CD14-positive monocyte (primary cell): Measurements from ENCODE around the gene WBP2NL. TPM values are rescaled to one million over a fixed set of nuclear protein-coding genes. Genes with fewer than 3 reads are reported as not detected.

Source experiments
- DNase-seq, 3 donors: peaks; one replicate each; pipeline ENCODE4 v3.0.0-alpha.2; 2011 to 2022
- H2AFZ ChIP-seq: 2 replicates; pipeline ENCODE4 v1.6.0; 2012; ENCODE audit warnings: mild to moderate bottlenecking, low read depth, low read length, inconsistent platforms; ENCODE audit not compliant: insufficient read depth, poor library complexity, severe bottlenecking
- H3K27ac ChIP-seq, 2 donors: 1 replicate in 1 of 2; 2 replicates in 1 of 2; pipeline ENCODE4 v1.5.1; 2012 to 2013; ENCODE audit warnings: low read length in 2 of 2, control low read depth in 1 of 2, inconsistent platforms in 1 of 2, low read depth in 1 of 2, mild to moderate bottlenecking in 1 of 2
- H3K27me3 ChIP-seq, 2 donors: one replicate each; pipeline versions ENCODE4 v1.6.0 to v1.6.1; 2011 to 2013; ENCODE audit warnings: low read length in 2 of 2; ENCODE audit not compliant: control insufficient read depth in 2 of 2, insufficient read depth in 2 of 2
- H3K36me3 ChIP-seq, 2 donors: replicated peaks in 1 of 2; 1 replicate in 1 of 2; 2 replicates in 1 of 2; pipeline versions ENCODE4 v1.5.1 to v1.6.1; 2012 to 2013; ENCODE audit warnings: low read length in 2 of 2, control low read depth in 1 of 2, inconsistent platforms in 1 of 2, mild to moderate bottlenecking in 1 of 2; ENCODE audit not compliant: insufficient read depth in 2 of 2, control insufficient read depth in 1 of 2
- H3K4me1 ChIP-seq, 2 donors: 1 replicate in 1 of 2; 2 replicates in 1 of 2; pipeline versions ENCODE4 v1.5.1 to v1.6.1; 2012 to 2013; ENCODE audit warnings: low read length in 2 of 2, control low read depth in 1 of 2, inconsistent platforms in 1 of 2, mild to moderate bottlenecking in 1 of 2, moderate library complexity in 1 of 2; ENCODE audit not compliant: insufficient read depth in 2 of 2, control insufficient read depth in 1 of 2
- H3K4me2 ChIP-seq: replicated peaks from 2 replicates; pipeline ENCODE3; 2012; ENCODE audit warnings: low read length, moderate library complexity, mild to moderate bottlenecking; ENCODE audit not compliant: poor library complexity, severe bottlenecking; ENCODE audit errors: extremely low read depth
- H3K4me3 ChIP-seq, 3 experiments: fragments of 200-600 bp in 1 of 3; sonication (generic) in 1 of 3; replicated peaks in 1 of 3; 1 replicate in 2 of 3; 2 replicates in 1 of 3; pipeline ENCODE4 v1.5.1; 2011 to 2013; ENCODE audit warnings: low read length in 3 of 3, mild to moderate bottlenecking in 3 of 3, control low read depth in 2 of 3, low read depth in 2 of 3, inconsistent platforms in 1 of 3, moderate library complexity in 1 of 3
- H3K79me2 ChIP-seq: 2 replicates; pipeline ENCODE4 v1.6.0; 2012; ENCODE audit warnings: mild to moderate bottlenecking, control low read depth, inconsistent platforms, low read length, moderate library complexity; ENCODE audit not compliant: insufficient read depth
- H3K9ac ChIP-seq: 2 replicates; pipeline ENCODE4 v1.6.0; 2017; ENCODE audit warnings: low read length, mild to moderate bottlenecking; ENCODE audit not compliant: insufficient read depth, poor library complexity, severe bottlenecking
- H3K9me3 ChIP-seq, 2 donors: replicated peaks in 1 of 2; 1 replicate in 1 of 2; 2 replicates in 1 of 2; pipeline versions ENCODE4 v1.5.1 to v1.6.1; 2012 to 2013; ENCODE audit warnings: low read length in 2 of 2, control low read depth in 1 of 2; ENCODE audit not compliant: control insufficient read depth in 1 of 2, insufficient read depth in 1 of 2
- H4K20me1 ChIP-seq: 2 replicates; pipeline ENCODE4 v1.6.0; 2012; ENCODE audit warnings: mild to moderate bottlenecking, low read length, control low read depth, moderate library complexity; ENCODE audit not compliant: insufficient read depth
- H3K27ac Mint-ChIP-seq, 7 donors: one replicate each; pipeline ENCODE4 v1.8.0; 2020; ENCODE audit warnings: mild to moderate bottlenecking in 7 of 7, mixed read lengths in 7 of 7, moderate library complexity in 6 of 7, inconsistent platforms in 2 of 7
- H3K27me3 Mint-ChIP-seq, 3 donors: one replicate each; pipeline ENCODE4 v1.8.0; 2021 to 2022; ENCODE audit warnings: low read depth in 3 of 3, mild to moderate bottlenecking in 3 of 3, mixed read lengths in 3 of 3, moderate library complexity in 3 of 3, inconsistent platforms in 1 of 3
- H3K36me3 Mint-ChIP-seq, 2 donors: one replicate each; pipeline ENCODE4 v1.8.0; 2020; ENCODE audit warnings: mixed read lengths in 2 of 2, inconsistent platforms in 1 of 2, mild to moderate bottlenecking in 1 of 2
- H3K4me1 Mint-ChIP-seq: one replicate; pipeline ENCODE4 v1.8.0; 2020; ENCODE audit warnings: mild to moderate bottlenecking, mixed read lengths
- H3K4me3 Mint-ChIP-seq, 2 donors: one replicate each; pipeline ENCODE4 v1.8.0; 2020; ENCODE audit warnings: mild to moderate bottlenecking in 2 of 2, mixed read lengths in 2 of 2, moderate library complexity in 1 of 2
- H3K9me3 Mint-ChIP-seq, 7 donors: one replicate each; pipeline ENCODE4 v1.8.0; 2020 to 2022; ENCODE audit warnings: mixed read lengths in 7 of 7, mild to moderate bottlenecking in 6 of 7, moderate library complexity in 6 of 7, inconsistent platforms in 2 of 7
- WGBS: methylation state at CpG from one replicate; pipeline ENCODE4 v1.1.5; 2013; ENCODE audit warnings: missing lambda C conversion rate; ENCODE audit not compliant: insufficient coverage; 5-methylcytosine and 5-hydroxymethylcytosine counted together
- intact Hi-C, 2 donors: fragments of 100-400 bp; cut with micrococcal nuclease; formaldehyde crosslinking; loops; one replicate each; pipeline versions ENCODE4 v1.15.0 to v1.15.1; 2023
- polyA plus RNA-seq, 3 donors: library from polyadenylated mRNA; depleted of rRNA in 1 of 3; unstranded in 2 of 3; stranded (reverse) in 1 of 3; fragments of 300-500 nt in 2 of 3; fragments of >200 nt in 1 of 3; fragmentation: Illumina TruSeq in 2 of 3; gene quantifications; 1 replicate in 2 of 3; 2 replicates in 1 of 3; pipeline ENCODE4 v1.2.3, GENCODE V29; 2012 to 2021
- TF ChIP-seq, protein P1 (sequence below): fragments of 200-600 bp; IDR thresholded peaks from one replicate; pipeline ENCODE4 v1.8.0; 2022; ENCODE audit warnings: antibody characterized with exemption, mild to moderate bottlenecking

WBP2NL gene
- polyA plus RNA-seq, 3 donors, result 0.48 to 0.83 (median 0.71) TPM

- H3K9me3 ChIP-seq, result peaks cover 5 to 8% of the 10 kb centered on the region in 2 donors
- no peak overlapping the region for H3K27ac ChIP-seq
- no peak for DNase-seq
- H3K4me2 ChIP-seq, result no peak overlapping the region
- Mint-ChIP-seq H3K4me1 (no peaks in the 10 kb centered on the region), H3K36me3 (no peaks in the 10 kb centered on the region), H3K27me3 (peaks cover 8 to 21% (median 9%) of the 10 kb centered on the region in 3 donors), H3K27ac (peak overlapping the region in 1 of 7 donors; percentile 25), H3K9me3 (peaks cover 3 to 15% (median 5%) of the 10 kb centered on the region in 7 donors), H3K4me3 (no peak overlapping the region)
- no peaks in the 10 kb centered on the region for H4K20me1 ChIP-seq
- no peak overlapping the region for H3K4me3 ChIP-seq
- TF ChIP-seq, protein P1, sequence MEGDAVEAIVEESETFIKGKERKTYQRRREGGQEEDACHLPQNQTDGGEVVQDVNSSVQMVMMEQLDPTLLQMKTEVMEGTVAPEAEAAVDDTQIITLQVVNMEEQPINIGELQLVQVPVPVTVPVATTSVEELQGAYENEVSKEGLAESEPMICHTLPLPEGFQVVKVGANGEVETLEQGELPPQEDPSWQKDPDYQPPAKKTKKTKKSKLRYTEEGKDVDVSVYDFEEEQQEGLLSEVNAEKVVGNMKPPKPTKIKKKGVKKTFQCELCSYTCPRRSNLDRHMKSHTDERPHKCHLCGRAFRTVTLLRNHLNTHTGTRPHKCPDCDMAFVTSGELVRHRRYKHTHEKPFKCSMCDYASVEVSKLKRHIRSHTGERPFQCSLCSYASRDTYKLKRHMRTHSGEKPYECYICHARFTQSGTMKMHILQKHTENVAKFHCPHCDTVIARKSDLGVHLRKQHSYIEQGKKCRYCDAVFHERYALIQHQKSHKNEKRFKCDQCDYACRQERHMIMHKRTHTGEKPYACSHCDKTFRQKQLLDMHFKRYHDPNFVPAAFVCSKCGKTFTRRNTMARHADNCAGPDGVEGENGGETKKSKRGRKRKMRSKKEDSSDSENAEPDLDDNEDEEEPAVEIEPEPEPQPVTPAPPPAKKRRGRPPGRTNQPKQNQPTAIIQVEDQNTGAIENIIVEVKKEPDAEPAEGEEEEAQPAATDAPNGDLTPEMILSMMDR, result no peak
- H3K27me3 ChIP-seq, result peaks cover 0 to 3% of the 10 kb centered on the region in 2 donors
- intact Hi-C loops, result no loop called here
- H3K4me1 ChIP-seq, result no peaks in the 10 kb centered on the region
- H3K36me3 ChIP-seq, result no peaks in the 10 kb centered on the region
- H2AFZ ChIP-seq, result no peak overlapping the region
- no peaks in the 10 kb centered on the region for H3K79me2 ChIP-seq
- 100% methylated on average over 5 of the region's 10 CpGs for WGBS
- H3K9ac ChIP-seq, result no peak overlapping the region
Observed at GRCh38 chr22:42016111-42016510, 17.5 kb downstream of the WBP2NL start.

DNA sequence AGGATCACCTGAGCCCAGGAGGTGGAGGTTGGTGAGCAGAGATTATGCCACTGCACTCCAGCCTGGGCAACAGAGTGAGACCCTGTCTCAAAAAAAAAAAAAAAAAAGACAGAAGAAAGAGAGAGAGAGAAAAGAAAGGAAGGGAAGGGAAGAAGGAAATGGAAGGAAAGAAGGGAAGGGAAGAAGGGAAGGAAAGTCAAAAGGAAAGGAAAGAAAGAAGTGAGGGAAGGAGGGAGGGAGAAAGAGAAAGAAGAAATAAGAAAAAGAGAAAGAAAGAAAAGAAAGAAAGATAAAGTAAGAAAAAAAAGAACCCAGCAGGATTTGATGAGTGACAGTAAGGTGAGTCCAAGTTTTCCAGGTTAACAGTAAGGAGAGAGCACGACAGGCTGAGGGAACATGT lies 19.6 kb downstream of the WBP2NL start:
- TF ChIP-seq, protein P1, result no peak
- no peaks in the 10 kb centered on the region for H4K20me1 ChIP-seq
- H3K27ac Mint-ChIP-seq, result no peak overlapping the region

More for the DNA sequence above, 19.6 kb downstream of the WBP2NL start:
- Histone ChIP-seq H3K9me3 (no peaks in the 10 kb centered on the region), H2AFZ (no peak overlapping the region), H3K27ac (no peak overlapping the region), H3K4me3 (no peak overlapping the region), H3K4me2 (no peak overlapping the region), H3K36me3 (no peaks in the 10 kb centered on the region), H3K4me1 (peaks cover 8 to 10% of the 10 kb centered on the region in 2 donors), H3K9ac (no peak overlapping the region), H3K27me3 (peaks cover 0 to 3% of the 10 kb centered on the region in 2 donors), H3K79me2 (no peaks in the 10 kb centered on the region)
- intact Hi-C loops, result no loop called here
- WGBS, result no CpG with 5 or more reads among the region's 1 CpG
- H3K4me3 Mint-ChIP-seq, result no peak overlapping the region
- H3K4me1 Mint-ChIP-seq, result peaks cover 8% of the 10 kb centered on the region
- H3K27me3 Mint-ChIP-seq, result peaks cover 4 to 13% (median 9%) of the 10 kb centered on the region in 3 donors
- DNase-seq, result no peak
- no peaks in the 10 kb centered on the region for H3K36me3 Mint-ChIP-seq
- H3K9me3 Mint-ChIP-seq, result peaks cover 0 to 2% (median 0%) of the 10 kb centered on the region in 7 donors
